ENCODE results near the gene FFAR3. TPM values are rescaled to one million over a fixed set of nuclear protein-coding genes. Genes with fewer than 3 reads are reported as not detected.

FFAR3 gene
- total and polyA plus RNA-seq, 2 of the 8 experiments (the other 6 are each of a cell fraction or from before 2014, with no cell fraction given), result not detected

GRCh38 chr19:35314858-35315470 is 43.3 kb upstream of the FFAR3 start:
- Histone ChIP-seq H4K91ac (replicated peaks; ENCODE audit: insufficient read length, low read length) (no peak overlapping the region), H4K5ac (ENCODE audit: insufficient read length, low read depth, low read length) (no peak overlapping the region), H3K79me2 (ENCODE audit: control insufficient read depth in 1 of 2, insufficient read depth in 2 of 2, low read length in 2 of 2) (no peaks in the 10 kb centered on the region), H2AFZ (ENCODE audit: low read length) (no peak overlapping the region), H3K9me3 (ENCODE audit: insufficient read depth in 2 of 2, low read depth in 1 of 2, low read length in 1 of 2) (no peaks in the 10 kb centered on the region), H3K4ac (replicated peaks; ENCODE audit: insufficient read length, low read depth, low read length) (no peak overlapping the region), H2BK120ac (replicated peaks; ENCODE audit: low read depth, low read length) (no peak overlapping the region), H4K8ac (ENCODE audit: extremely low read depth, insufficient read depth, low read length) (peak overlapping the region; percentile 65; the same call in 1 of the 2 replicates), H3K27ac (ENCODE audit: low read depth, low read length) (no peak overlapping the region), H3K79me1 (ENCODE audit: low read depth, low read length) (no peaks in the 10 kb centered on the region), H3K27me3 (replicated peaks in 1 of 4; ENCODE audit: control insufficient read depth in 3 of 4, extremely low read depth in 1 of 4, insufficient read depth in 3 of 4, low read length in 3 of 4) (no peaks in the 10 kb centered on the region), H4K20me1 (replicated peaks in 1 of 2; ENCODE audit: control insufficient read depth in 1 of 2, insufficient read depth in 2 of 2, low read length in 2 of 2) (no peaks in the 10 kb centered on the region), H2AK5ac (ENCODE audit: low read depth, low read length) (no peak overlapping the region), H2BK12ac (ENCODE audit: low read depth, low read length) (no peak overlapping the region), H3K4me1 (replicated peaks in 1 of 4; ENCODE audit: control insufficient read depth in 3 of 4, insufficient read depth in 4 of 4, low read length in 3 of 4) (no peaks in the 10 kb centered on the region), H2BK15ac (ENCODE audit: low read length) (no peak overlapping the region), H3K4me3 (ENCODE audit: extremely low read depth in 1 of 4, insufficient read depth in 2 of 4, low read depth in 3 of 4, low read length in 4 of 4) (no peak overlapping the region), H3K56ac (replicated peaks; ENCODE audit: insufficient read length, low read depth, low read length) (no peak overlapping the region), H3K36me3 (ENCODE audit: control insufficient read depth in 2 of 4, insufficient read depth in 4 of 4, low read length in 3 of 4) (no peaks in the 10 kb centered on the region), H3K9ac (replicated peaks in 1 of 4; ENCODE audit: extremely low read depth in 1 of 4, low read depth in 3 of 4, low read length in 3 of 4) (no peak overlapping the region), H3K23ac (ENCODE audit: insufficient read length) (no peak overlapping the region), H3K14ac (ENCODE audit: insufficient read length) (no peak overlapping the region), H3K18ac (ENCODE audit: extremely low read depth, low read length) (no peak overlapping the region), H2BK20ac (ENCODE audit: low read length) (no peak overlapping the region), H3K23me2 (ENCODE audit: low read depth, low read length) (no peaks in the 10 kb centered on the region), H3K4me2 (ENCODE audit: insufficient read depth in 1 of 2, low read depth in 2 of 2, low read length in 2 of 2) (no peak overlapping the region), H2BK5ac (ENCODE audit: low read depth, low read length) (no peak overlapping the region)
- DNase-seq (ENCODE audit: low read depth in 1 of 2, low spot score in 2 of 2), result no peak
- CTCF ChIA-PET (ENCODE audit: partially characterized antibody), result interaction anchor here (0.8 to 1.9 kb wide), 5 partner anchors 10 to 180 kb away, joined by 3 to 8 read pairs (median 4); no protein-coding TSS in a partner anchor
- FAIRE-seq, result no peak
- WGBS, 2 experiments (ENCODE audit: extremely low coverage in 1 of 2, insufficient coverage in 1 of 2, insufficient read length in 1 of 2, insufficient replicate concordance in 2 of 2, low coverage in 1 of 2, low lambda C conversion rate in 2 of 2, missing lambda C conversion rate in 1 of 2), result 91% methylated on average over 10 of the region's 10 CpGs; no CpG with 5 or more reads in 1 of the 2 experiments
- TF ChIP-seq POU5F1 (IDR thresholded peaks at IDR 0.05; ENCODE audit: low read depth, low read length) (no peak), TAF1 (IDR thresholded peaks at IDR 0.05; ENCODE audit: low read depth, low read length) (no peak), USF2 (IDR thresholded peaks at IDR 0.05; ENCODE audit: low read length) (no peak), YY1 (IDR thresholded peaks at IDR 0.05; ENCODE audit: low read depth, low read length) (no peak), PHF8 (conservative IDR thresholded peaks at IDR 0.05; ENCODE audit: low read depth, low read length) (no peak), ATF2 (IDR thresholded peaks at IDR 0.05; ENCODE audit: low read length) (no peak)
- POLR2A ChIA-PET (ENCODE audit: partially characterized antibody), result interaction anchor here (0.7 kb wide), 1 partner anchor 8 kb away, joined by 3 read pairs; no protein-coding TSS in a partner anchor

Data from H1 (cell line).